IPS-18a (cell line): ENCODE results near the gene CPVL.

Source experiments
- H3K27ac ChIP-seq: one replicate; pipeline ENCODE4 v1.5.1; 2013; ENCODE audit warnings: low read length
- H3K27me3 ChIP-seq: one replicate; pipeline ENCODE4 v1.6.1; 2013; ENCODE audit warnings: mild to moderate bottlenecking, low read length; ENCODE audit not compliant: control insufficient read depth, insufficient read depth
- H3K36me3 ChIP-seq: one replicate; pipeline ENCODE4 v1.6.1; 2013; ENCODE audit warnings: low read depth, low read length; ENCODE audit not compliant: control insufficient read depth
- H3K4me1 ChIP-seq: one replicate; pipeline ENCODE4 v1.6.1; 2013; ENCODE audit warnings: low read depth, low read length; ENCODE audit not compliant: control insufficient read depth
- H3K4me3 ChIP-seq: one replicate; pipeline ENCODE4 v1.5.1; 2013; ENCODE audit warnings: low read length
- H3K9ac ChIP-seq: one replicate; pipeline ENCODE4 v1.6.1; 2013; ENCODE audit warnings: mild to moderate bottlenecking, low read length, moderate library complexity
- H3K9me3 ChIP-seq: one replicate; pipeline ENCODE4 v1.6.1; 2013; ENCODE audit warnings: low read depth, low read length; ENCODE audit not compliant: control insufficient read depth

The CPVL gene

GRCh38 chr7:29009947-29010346 lies 136.4 kb downstream of the CPVL start:
- Histone ChIP-seq H3K27me3 (no peaks in the 10 kb centered on the region), H3K9me3 (no peaks in the 10 kb centered on the region), H3K4me1 (peaks cover 5% of the 10 kb centered on the region), H3K4me3 (no peak overlapping the region), H3K9ac (no peak overlapping the region), H3K27ac (no peak overlapping the region), H3K36me3 (no peaks in the 10 kb centered on the region)

DNA sequence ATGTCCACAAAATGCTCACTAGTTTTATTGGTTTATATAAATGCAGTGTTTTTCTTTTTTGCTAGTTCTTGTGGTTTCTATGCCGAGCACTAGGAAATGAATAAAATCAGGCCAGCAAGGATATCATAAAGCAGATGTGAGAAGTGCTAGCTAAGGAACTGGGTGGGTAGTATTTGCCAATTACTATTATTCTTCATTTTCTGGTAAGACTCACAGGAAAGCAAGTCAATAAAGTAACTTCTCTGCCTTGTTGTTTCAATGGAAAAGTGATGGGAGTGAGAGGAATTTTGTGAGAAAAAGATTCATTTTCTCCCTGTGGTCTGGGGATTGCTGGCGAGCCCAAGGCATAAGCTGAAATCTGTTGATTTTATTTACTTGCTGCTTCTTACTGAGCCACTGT lies 137.7 kb downstream of the CPVL start:
- no peak overlapping the region for H3K27ac ChIP-seq
- no peak overlapping the region for H3K9ac ChIP-seq
- no peaks in the 10 kb centered on the region for H3K27me3 ChIP-seq

DNA sequence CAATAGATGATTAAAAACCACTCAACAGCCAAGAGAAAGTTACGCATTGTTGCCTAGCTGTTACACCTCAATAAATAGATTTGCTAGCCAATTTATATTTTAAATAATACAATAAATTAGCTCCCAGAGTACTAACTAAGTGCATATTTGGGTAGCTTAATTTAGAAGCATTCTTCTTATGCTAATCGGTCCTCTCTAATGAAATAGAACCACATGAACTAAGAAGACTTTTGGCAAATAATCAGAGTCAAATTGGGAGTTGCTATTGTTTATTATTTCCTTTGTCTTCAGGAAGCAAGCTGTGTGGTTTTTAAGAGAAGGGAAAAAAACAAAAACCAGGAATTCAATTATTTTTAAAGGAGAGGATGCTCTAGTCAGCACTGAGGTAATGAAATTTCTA lies 139.2 kb downstream of the CPVL start:
- Histone ChIP-seq H3K4me1 (peaks cover 5% of the 10 kb centered on the region), H3K27ac (no peak overlapping the region), H3K4me3 (no peak overlapping the region), H3K36me3 (no peaks in the 10 kb centered on the region), H3K9me3 (no peaks in the 10 kb centered on the region), H3K9ac (no peak overlapping the region), H3K27me3 (no peaks in the 10 kb centered on the region)

More for the DNA sequence above, 137.7 kb downstream of the CPVL start:
- Histone ChIP-seq H3K4me3 (no peak overlapping the region), H3K4me1 (peaks cover 5% of the 10 kb centered on the region), H3K36me3 (no peaks in the 10 kb centered on the region), H3K9me3 (no peaks in the 10 kb centered on the region)

DNA sequence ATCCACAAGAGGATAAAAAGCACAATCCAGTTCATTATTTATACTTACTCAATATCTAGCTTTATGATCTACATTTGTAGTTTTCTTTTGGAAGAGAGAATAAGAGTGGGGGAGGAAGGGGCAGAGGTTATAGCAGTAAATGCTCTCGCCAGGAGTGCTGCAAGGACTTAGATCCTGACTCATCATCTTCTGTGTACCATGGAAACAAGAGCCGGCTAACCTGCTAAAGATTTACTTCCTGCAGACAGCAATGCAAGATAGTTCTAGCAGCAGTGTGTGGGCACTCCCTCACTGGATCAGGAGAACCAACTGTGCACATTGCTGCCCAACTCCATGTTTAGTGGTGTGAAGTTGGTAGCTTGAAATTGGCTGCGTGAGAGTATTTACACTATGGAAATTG lies 140.5 kb downstream of the CPVL start:
- H3K27ac ChIP-seq = no peak overlapping the region

GRCh38 chr7:29005406-29005805 lies 140.9 kb downstream of the CPVL start:
- Histone ChIP-seq H3K9ac (no peak overlapping the region), H3K4me1 (peaks cover 5% of the 10 kb centered on the region), H3K27ac (no peak overlapping the region), H3K36me3 (no peaks in the 10 kb centered on the region), H3K4me3 (no peak overlapping the region), H3K9me3 (no peaks in the 10 kb centered on the region), H3K27me3 (no peaks in the 10 kb centered on the region)

More for the DNA sequence above, 140.5 kb downstream of the CPVL start:
- Histone ChIP-seq H3K36me3 (no peaks in the 10 kb centered on the region), H3K4me1 (peaks cover 5% of the 10 kb centered on the region), H3K9me3 (no peaks in the 10 kb centered on the region), H3K4me3 (no peak overlapping the region), H3K27me3 (no peaks in the 10 kb centered on the region), H3K9ac (no peak overlapping the region)

- Histone ChIP-seq H3K9me3 (no peaks in the 10 kb centered on the region), H3K27ac (no peak overlapping the region), H3K4me1 (peaks cover 7% of the 10 kb centered on the region), H3K4me3 (no peak overlapping the region), H3K36me3 (no peaks in the 10 kb centered on the region), H3K9ac (no peak overlapping the region), H3K27me3 (no peaks in the 10 kb centered on the region)
Measured at GRCh38 chr7:29003703-29004102, 142.6 kb downstream of the CPVL start.

- peaks cover 12% of the 10 kb centered on the region for H3K4me1 ChIP-seq
- no peak overlapping the region for H3K4me3 ChIP-seq
- H3K9me3 ChIP-seq = no peaks in the 10 kb centered on the region
- H3K36me3 ChIP-seq = no peaks in the 10 kb centered on the region
- no peak overlapping the region for H3K9ac ChIP-seq
- no peak overlapping the region for H3K27ac ChIP-seq
- no peaks in the 10 kb centered on the region for H3K27me3 ChIP-seq
Measured at GRCh38 chr7:29000717-29001076, 145.6 kb downstream of the CPVL start.

DNA sequence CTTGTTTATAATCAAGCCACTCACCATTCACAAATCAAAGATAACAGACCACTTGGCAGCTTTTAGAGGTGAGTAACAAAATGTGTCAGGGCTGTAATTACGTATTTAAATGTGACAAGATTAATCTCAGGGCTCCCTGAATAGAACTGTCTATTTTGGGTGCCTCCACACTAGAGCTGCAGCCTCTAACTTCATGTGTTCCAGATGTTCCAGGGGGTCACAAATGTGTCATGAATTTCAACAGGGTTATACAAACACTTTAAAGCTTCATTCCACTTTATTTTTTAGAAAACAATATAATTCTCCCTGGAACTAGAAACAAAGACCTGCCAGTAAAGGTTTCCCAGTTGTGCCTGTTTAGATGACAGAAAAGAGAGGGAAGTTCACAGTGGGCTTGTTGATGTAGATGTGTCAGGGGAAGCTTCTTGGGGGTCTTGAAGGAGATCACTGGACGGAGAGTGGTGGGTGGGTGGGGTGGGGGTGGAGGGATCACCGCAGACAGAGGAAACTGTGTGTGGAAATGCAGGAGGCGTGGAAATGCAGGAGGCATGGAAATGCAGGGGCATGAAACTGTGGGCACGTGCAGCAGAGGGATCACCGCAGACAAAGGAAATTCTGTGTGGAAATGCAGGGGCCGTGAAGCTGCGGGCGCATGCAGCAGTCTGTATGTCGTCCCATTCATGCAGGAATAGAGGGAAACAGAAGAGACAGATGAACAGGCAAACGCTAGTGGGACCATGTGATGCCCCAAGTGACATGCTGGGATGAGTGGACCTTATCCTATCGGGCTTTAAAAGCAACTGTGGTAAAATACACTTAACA lies 146.2 kb downstream of the CPVL start:
- no peak overlapping the region for H3K9ac ChIP-seq
- no peak overlapping the region for H3K27ac ChIP-seq
- no peaks in the 10 kb centered on the region for H3K27me3 ChIP-seq
- H3K4me1 ChIP-seq = peaks cover 12% of the 10 kb centered on the region
- H3K4me3 ChIP-seq = no peak overlapping the region
- H3K36me3 ChIP-seq = no peaks in the 10 kb centered on the region
- no peaks in the 10 kb centered on the region for H3K9me3 ChIP-seq

GRCh38 chr7:28999427-28999826 lies 146.9 kb downstream of the CPVL start:
- Histone ChIP-seq H3K9me3 (no peaks in the 10 kb centered on the region), H3K9ac (no peak overlapping the region), H3K27ac (no peak overlapping the region), H3K36me3 (no peaks in the 10 kb centered on the region), H3K4me3 (no peak overlapping the region), H3K27me3 (no peaks in the 10 kb centered on the region), H3K4me1 (peaks cover 12% of the 10 kb centered on the region)

- no peak overlapping the region for H3K4me3 ChIP-seq
- H3K9me3 ChIP-seq = no peaks in the 10 kb centered on the region
- peaks cover 12% of the 10 kb centered on the region for H3K4me1 ChIP-seq
- H3K36me3 ChIP-seq = no peaks in the 10 kb centered on the region
- H3K27ac ChIP-seq = no peak overlapping the region
- no peaks in the 10 kb centered on the region for H3K27me3 ChIP-seq
- no peak overlapping the region for H3K9ac ChIP-seq
Measured at GRCh38 chr7:28998105-28998504, 148.2 kb downstream of the CPVL start.

GRCh38 chr7:28996836-28997235 lies 149.5 kb downstream of the CPVL start:
- Histone ChIP-seq H3K9me3 (no peaks in the 10 kb centered on the region), H3K27me3 (no peaks in the 10 kb centered on the region), H3K4me1 (peaks cover 12% of the 10 kb centered on the region), H3K36me3 (no peaks in the 10 kb centered on the region), H3K9ac (no peak overlapping the region), H3K4me3 (no peak overlapping the region), H3K27ac (no peak overlapping the region)

- Histone ChIP-seq H3K27ac (no peak overlapping the region), H3K9ac (no peak overlapping the region), H3K9me3 (no peaks in the 10 kb centered on the region), H3K36me3 (no peaks in the 10 kb centered on the region), H3K27me3 (no peaks in the 10 kb centered on the region), H3K4me3 (no peak overlapping the region), H3K4me1 (peaks cover 17% of the 10 kb centered on the region)
Measured at GRCh38 chr7:28993371-28993770, 153.0 kb downstream of the CPVL start.
